HEK293 (cell line): ENCODE data around the gene SERPINA10.

Source experiments
- CTCF ChIA-PET: fragments of 350-600 bp; formaldehyde crosslinking; extraction: SDS; loops from one replicate; lab custom pipeline; 2021; ENCODE audit warnings: antibody characterized with exemption; lab: Yijun Ruan, JAX
- POLR2A ChIA-PET: fragments of 300-600 bp; formaldehyde crosslinking; extraction: SDS; loops from one replicate; lab custom pipeline; 2020; ENCODE audit warnings: antibody characterized with exemption, inconsistent platforms; lab: Yijun Ruan, JAX
- H3K27ac ChIP-seq: fragments of 200-500 bp; sonication (Bioruptor generic); 2 replicates; pipeline ENCODE4 v1.5.1; 2014; ENCODE audit warnings: low read depth, low read length, control low read depth, inconsistent platforms; ENCODE audit errors: extremely low read depth
- H3K36me3 ChIP-seq, 2 experiments: fragments of 200-500 bp in 1 of 2; sonication (Bioruptor generic) in 1 of 2; 1 replicate in 1 of 2; 2 replicates in 1 of 2; pipeline ENCODE4 v1.5.1; 2014 to 2017; ENCODE audit warnings: inconsistent platforms in 2 of 2, low read length in 2 of 2; ENCODE audit not compliant: control insufficient read depth in 2 of 2, insufficient read depth in 1 of 2
- H3K4me1 ChIP-seq: fragments of 200-500 bp; sonication (Bioruptor generic); 2 replicates; pipeline ENCODE4 v1.5.1; 2014; ENCODE audit warnings: mild to moderate bottlenecking, low read length, inconsistent platforms; ENCODE audit not compliant: control insufficient read depth, insufficient read depth
- H3K4me3 ChIP-seq: 2 replicates; pipeline ENCODE4 v1.5.1; 2011; ENCODE audit warnings: low read depth, mild to moderate bottlenecking, control low read depth, low read length, moderate library complexity
- H3K9me3 ChIP-seq: fragments of 200-500 bp; sonication (Bioruptor generic); 2 replicates; pipeline ENCODE4 v1.5.1; 2014; ENCODE audit warnings: low read depth, low read length, inconsistent platforms; ENCODE audit not compliant: control insufficient read depth, insufficient read depth
- EGR2 ChIP-seq: fragments of 450-650 bp; formaldehyde crosslinking; IDR thresholded peaks from 2 replicates; pipeline ENCODE4 v1.5.1; 2016; ENCODE audit warnings: low read depth, missing biosample characterization, missing genetic modification characterization
- FEZF1 ChIP-seq: fragments of 450-650 bp; formaldehyde crosslinking; IDR thresholded peaks from 2 replicates; pipeline ENCODE4 v1.5.1; 2016; ENCODE audit warnings: missing biosample characterization, missing genetic modification characterization
- GLI4 ChIP-seq: fragments of 450-650 bp; formaldehyde crosslinking; IDR thresholded peaks from 2 replicates; pipeline ENCODE4 v1.5.1; 2016; ENCODE audit warnings: missing biosample characterization, missing genetic modification characterization
- SCRT1 ChIP-seq: fragments of 450-650 bp; formaldehyde crosslinking; IDR thresholded peaks from 2 replicates; pipeline ENCODE4 v1.5.1; 2016; ENCODE audit warnings: missing biosample characterization, missing genetic modification characterization, borderline replicate concordance
- SETDB1 ChIP-seq: IDR thresholded peaks from one replicate; pipeline ENCODE4 v1.6.1; 2017; ENCODE audit warnings: mild to moderate bottlenecking, low read length, moderate library complexity, mixed read lengths; ENCODE audit not compliant: insufficient read length
- TCF7L2 ChIP-seq: IDR thresholded peaks from 2 replicates; pipeline ENCODE4 v1.6.1; 2011; ENCODE audit warnings: low read depth, mild to moderate bottlenecking, inconsistent platforms, low read length, moderate library complexity, borderline replicate concordance
- YY1 ChIP-seq: fragments of 450-650 bp; formaldehyde crosslinking; IDR thresholded peaks from 2 replicates; pipeline ENCODE4 v1.5.1; 2018; ENCODE audit warnings: missing biosample characterization, missing genetic modification characterization
- ZBTB20 ChIP-seq: fragments of 450-650 bp; formaldehyde crosslinking; IDR thresholded peaks from 2 replicates; pipeline ENCODE4 v1.5.1; 2016; ENCODE audit warnings: missing biosample characterization, missing genetic modification characterization
- ZBTB7A ChIP-seq: fragments of 450-650 bp; formaldehyde crosslinking; IDR thresholded peaks from 2 replicates; pipeline ENCODE4 v1.5.1; 2016; ENCODE audit warnings: low read depth, missing biosample characterization, missing genetic modification characterization
- ZNF121 ChIP-seq: fragments of 450-650 bp; formaldehyde crosslinking; IDR thresholded peaks from 2 replicates; pipeline ENCODE4 v1.5.1; 2016; ENCODE audit warnings: missing biosample characterization, missing genetic modification characterization
- ZNF214 ChIP-seq: fragments of 450-650 bp; formaldehyde crosslinking; IDR thresholded peaks from 2 replicates; pipeline ENCODE4 v1.5.1; 2017; ENCODE audit warnings: missing biosample characterization, mild to moderate bottlenecking, missing genetic modification characterization, borderline replicate concordance
- ZNF335 ChIP-seq: fragments of 450-650 bp; formaldehyde crosslinking; conservative IDR thresholded peaks from 2 replicates; pipeline ENCODE4 v1.5.1; 2016; ENCODE audit warnings: missing biosample characterization, missing genetic modification characterization
- ZNF391 ChIP-seq: fragments of 450-650 bp; formaldehyde crosslinking; IDR thresholded peaks from 2 replicates; pipeline ENCODE4 v1.5.1; 2016; ENCODE audit warnings: low read depth, missing biosample characterization, missing genetic modification characterization, borderline replicate concordance
- ZNF404 ChIP-seq: fragments of 450-650 bp; formaldehyde crosslinking; IDR thresholded peaks from 2 replicates; pipeline ENCODE4 v1.5.1; 2017; ENCODE audit warnings: missing biosample characterization, missing genetic modification characterization
- ZNF433 ChIP-seq: fragments of 450-650 bp; formaldehyde crosslinking; IDR thresholded peaks from 2 replicates; pipeline ENCODE4 v1.5.1; 2016; ENCODE audit warnings: missing biosample characterization, missing genetic modification characterization, low read depth
- ZNF530 ChIP-seq: fragments of 450-650 bp; formaldehyde crosslinking; IDR thresholded peaks from 2 replicates; pipeline ENCODE4 v1.5.1; 2016; ENCODE audit warnings: low read depth, missing biosample characterization, missing genetic modification characterization
- ZNF629 ChIP-seq: fragments of 450-650 bp; formaldehyde crosslinking; IDR thresholded peaks from 2 replicates; pipeline ENCODE4 v1.5.1; 2017; ENCODE audit warnings: missing biosample characterization, missing genetic modification characterization
- ZNF664 ChIP-seq: fragments of 450-650 bp; formaldehyde crosslinking; IDR thresholded peaks from 2 replicates; pipeline ENCODE4 v1.5.1; 2016; ENCODE audit warnings: missing biosample characterization, missing genetic modification characterization
- ZNF701 ChIP-seq: fragments of 450-650 bp; formaldehyde crosslinking; IDR thresholded peaks from 2 replicates; pipeline ENCODE4 v1.5.1; 2016; ENCODE audit warnings: missing biosample characterization, missing genetic modification characterization
- ZNF76 ChIP-seq: fragments of 450-650 bp; formaldehyde crosslinking; IDR thresholded peaks from 2 replicates; pipeline ENCODE4; 2016; ENCODE audit warnings: low read depth, missing biosample characterization, missing genetic modification characterization, borderline replicate concordance
- ZNF768 ChIP-seq: fragments of 450-650 bp; formaldehyde crosslinking; IDR thresholded peaks from 2 replicates; pipeline ENCODE4 v1.5.1; 2018; ENCODE audit warnings: missing biosample characterization, mild to moderate bottlenecking, missing genetic modification characterization
- ZNF830 ChIP-seq: fragments of 450-650 bp; IDR thresholded peaks from 2 replicates; pipeline ENCODE4 v1.5.0; 2018; ENCODE audit warnings: missing biosample characterization, missing genetic modification characterization, low read depth, mild to moderate bottlenecking, moderate library complexity
- TF ChIP-seq, protein P1 (sequence below): fragments of 450-650 bp; formaldehyde crosslinking; IDR thresholded peaks from 2 replicates; pipeline ENCODE4 v1.5.1; 2016; ENCODE audit warnings: missing biosample characterization, missing genetic modification characterization
- TF ChIP-seq, protein P2 (sequence below): fragments of 450-650 bp; formaldehyde crosslinking; IDR thresholded peaks from 2 replicates; pipeline ENCODE4 v1.5.1; 2016; ENCODE audit warnings: missing biosample characterization, missing genetic modification characterization
- TF ChIP-seq, protein P3 (sequence below): fragments of 450-650 bp; formaldehyde crosslinking; IDR thresholded peaks from 2 replicates; pipeline ENCODE4 v1.5.1; 2017; ENCODE audit warnings: missing biosample characterization, missing genetic modification characterization
- TF ChIP-seq, protein P4 (sequence below): IDR thresholded peaks from 2 replicates; pipeline ENCODE4 v1.6.1; 2011; ENCODE audit warnings: mild to moderate bottlenecking, low read depth, low read length, borderline replicate concordance

SERPINA10 gene

DNA sequence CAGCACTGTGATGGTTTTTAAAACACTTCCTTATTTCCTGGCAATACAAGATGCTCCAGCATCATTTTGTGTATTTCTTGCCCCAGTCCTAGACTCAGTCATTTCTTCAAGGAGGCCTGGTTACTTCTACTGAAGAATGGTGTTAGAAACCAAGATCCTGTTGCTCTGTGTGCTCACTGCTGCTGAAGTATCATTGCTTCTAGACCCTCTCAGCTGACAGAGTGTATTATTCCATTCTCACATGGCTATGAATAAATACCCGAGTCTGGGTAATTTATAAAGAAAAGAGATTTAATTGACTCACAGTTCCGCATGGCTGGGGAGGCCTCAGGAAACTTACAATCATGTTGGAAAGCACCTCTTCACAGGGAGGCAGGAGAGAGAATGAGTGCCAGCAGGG is 45.0 kb upstream of the SERPINA10 start:
- H3K4me1 ChIP-seq, result no peaks in the 10 kb centered on the region; the same call in 1 of the 2 replicates
- TF ChIP-seq EGR2 (tag by site-specific recombination), result no peak
- no peak for TF ChIP-seq ZNF214 (tag by site-specific recombination)
- no peak for TF ChIP-seq ZNF76 (tag by site-specific recombination)
- TF ChIP-seq SETDB1, result no peak
- TF ChIP-seq GLI4 (tag by site-specific recombination), result no peak
- no peak for TF ChIP-seq ZNF664 (tag by site-specific recombination)
- TF ChIP-seq ZNF391, result no peak
- TF ChIP-seq, all 188 proteins: peak for 0
- H3K36me3 ChIP-seq, result no peaks in the 10 kb centered on the region
- ChIA-PET CTCF (interaction anchor here (0.5 kb wide), 1 partner anchor 26 kb away, joined by 3 read pairs; no protein-coding TSS in a partner anchor), POLR2A (no interaction called here)
- H3K9me3 ChIP-seq, result no peaks in the 10 kb centered on the region
- H3K4me3 ChIP-seq, result no peak overlapping the region
- no peak overlapping the region for H3K27ac ChIP-seq

DNA sequence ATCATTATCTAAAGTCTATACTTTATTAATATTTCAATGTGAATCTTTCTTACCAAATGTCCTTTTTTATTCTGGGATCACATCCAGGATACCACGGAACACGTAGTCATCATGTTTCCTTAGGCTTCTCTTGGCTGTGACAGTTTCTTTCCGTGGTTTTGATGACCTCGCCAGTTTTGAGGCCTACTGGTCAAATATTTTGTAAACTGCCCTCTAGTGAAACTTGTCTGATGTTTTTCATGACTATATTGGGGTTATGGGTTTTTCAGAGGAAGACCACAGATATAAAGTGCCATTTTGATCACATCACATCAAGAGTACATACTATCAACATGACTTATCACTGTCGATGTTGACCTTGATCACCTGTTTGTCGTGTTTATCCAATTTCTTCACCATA is 44.2 kb upstream of the SERPINA10 start:
- Histone ChIP-seq H3K27ac (no peak overlapping the region), H3K4me1 (no peaks in the 10 kb centered on the region; the same call in 1 of the 2 replicates), H3K9me3 (no peaks in the 10 kb centered on the region), H3K4me3 (no peak overlapping the region), H3K36me3 (no peaks in the 10 kb centered on the region)
- 0 out of 2 replicates have a peak, but pooled peaks have one; percentile 20 for TF ChIP-seq ZNF629 (tag by site-specific recombination)
- TF ChIP-seq, protein P1, sequence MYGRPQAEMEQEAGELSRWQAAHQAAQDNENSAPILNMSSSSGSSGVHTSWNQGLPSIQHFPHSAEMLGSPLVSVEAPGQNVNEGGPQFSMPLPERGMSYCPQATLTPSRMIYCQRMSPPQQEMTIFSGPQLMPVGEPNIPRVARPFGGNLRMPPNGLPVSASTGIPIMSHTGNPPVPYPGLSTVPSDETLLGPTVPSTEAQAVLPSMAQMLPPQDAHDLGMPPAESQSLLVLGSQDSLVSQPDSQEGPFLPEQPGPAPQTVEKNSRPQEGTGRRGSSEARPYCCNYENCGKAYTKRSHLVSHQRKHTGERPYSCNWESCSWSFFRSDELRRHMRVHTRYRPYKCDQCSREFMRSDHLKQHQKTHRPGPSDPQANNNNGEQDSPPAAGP (tag by site-specific recombination), result no peak
- ChIA-PET POLR2A (no interaction called here), CTCF (interaction anchor here (0.5 to 1.1 kb wide), 2 partner anchors 14 to 26 kb away, joined by 3 read pairs; partner anchors contain the start of gene SERPINA6)

DNA sequence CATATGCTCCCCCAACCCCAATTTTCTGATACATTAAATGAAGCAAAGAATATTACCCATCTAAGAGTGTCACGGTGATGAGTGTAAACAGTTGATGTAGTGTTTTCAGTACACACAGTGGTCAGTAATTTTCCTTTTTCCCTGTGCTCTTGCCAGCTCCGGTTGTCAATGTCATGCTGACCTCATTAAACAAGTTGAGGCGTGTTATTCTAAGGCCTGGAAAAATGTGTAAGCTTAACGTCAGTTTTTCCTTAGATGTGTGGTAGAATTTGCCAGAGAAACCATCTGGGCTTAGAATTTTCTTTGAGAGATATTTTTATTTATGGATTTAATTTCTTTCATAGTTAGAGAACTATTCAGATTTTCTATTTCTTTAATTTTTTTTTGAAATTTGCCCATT is 41.8 kb upstream of the SERPINA10 start:
- Histone ChIP-seq H3K4me1 (no peaks in the 10 kb centered on the region; the same call in 1 of the 2 replicates), H3K27ac (no peak overlapping the region), H3K4me3 (no peak overlapping the region), H3K9me3 (no peaks in the 10 kb centered on the region), H3K36me3 (no peaks in the 10 kb centered on the region)
- POLR2A ChIA-PET, result no interaction called here
- CTCF ChIA-PET, result interaction anchor here (0.7 to 1.1 kb wide), 2 partner anchors 89 to 99 kb away, joined by 3 to 5 read pairs; no protein-coding TSS in a partner anchor
- TF ChIP-seq FEZF1 (tag by site-specific recombination), result no peak
- no peak for TF ChIP-seq ZNF433
- TF ChIP-seq, protein P2, sequence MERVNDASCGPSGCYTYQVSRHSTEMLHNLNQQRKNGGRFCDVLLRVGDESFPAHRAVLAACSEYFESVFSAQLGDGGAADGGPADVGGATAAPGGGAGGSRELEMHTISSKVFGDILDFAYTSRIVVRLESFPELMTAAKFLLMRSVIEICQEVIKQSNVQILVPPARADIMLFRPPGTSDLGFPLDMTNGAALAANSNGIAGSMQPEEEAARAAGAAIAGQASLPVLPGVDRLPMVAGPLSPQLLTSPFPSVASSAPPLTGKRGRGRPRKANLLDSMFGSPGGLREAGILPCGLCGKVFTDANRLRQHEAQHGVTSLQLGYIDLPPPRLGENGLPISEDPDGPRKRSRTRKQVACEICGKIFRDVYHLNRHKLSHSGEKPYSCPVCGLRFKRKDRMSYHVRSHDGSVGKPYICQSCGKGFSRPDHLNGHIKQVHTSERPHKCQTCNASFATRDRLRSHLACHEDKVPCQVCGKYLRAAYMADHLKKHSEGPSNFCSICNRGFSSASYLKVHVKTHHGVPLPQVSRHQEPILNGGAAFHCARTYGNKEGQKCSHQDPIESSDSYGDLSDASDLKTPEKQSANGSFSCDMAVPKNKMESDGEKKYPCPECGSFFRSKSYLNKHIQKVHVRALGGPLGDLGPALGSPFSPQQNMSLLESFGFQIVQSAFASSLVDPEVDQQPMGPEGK (tag by site-specific recombination), result no peak
- no peak for TF ChIP-seq ZNF530 (tag by site-specific recombination)
- no peak for TF ChIP-seq ZNF404
- TF ChIP-seq, protein P3, sequence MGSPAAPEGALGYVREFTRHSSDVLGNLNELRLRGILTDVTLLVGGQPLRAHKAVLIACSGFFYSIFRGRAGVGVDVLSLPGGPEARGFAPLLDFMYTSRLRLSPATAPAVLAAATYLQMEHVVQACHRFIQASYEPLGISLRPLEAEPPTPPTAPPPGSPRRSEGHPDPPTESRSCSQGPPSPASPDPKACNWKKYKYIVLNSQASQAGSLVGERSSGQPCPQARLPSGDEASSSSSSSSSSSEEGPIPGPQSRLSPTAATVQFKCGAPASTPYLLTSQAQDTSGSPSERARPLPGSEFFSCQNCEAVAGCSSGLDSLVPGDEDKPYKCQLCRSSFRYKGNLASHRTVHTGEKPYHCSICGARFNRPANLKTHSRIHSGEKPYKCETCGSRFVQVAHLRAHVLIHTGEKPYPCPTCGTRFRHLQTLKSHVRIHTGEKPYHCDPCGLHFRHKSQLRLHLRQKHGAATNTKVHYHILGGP (tag by site-specific recombination), result no peak
- 0 out of 2 replicates have a peak, but pooled peaks have one; percentile 13 for TF ChIP-seq ZNF335 (tag by site-specific recombination)
- no peak for TF ChIP-seq ZNF121 (tag by site-specific recombination)
- TF ChIP-seq, protein P4, sequence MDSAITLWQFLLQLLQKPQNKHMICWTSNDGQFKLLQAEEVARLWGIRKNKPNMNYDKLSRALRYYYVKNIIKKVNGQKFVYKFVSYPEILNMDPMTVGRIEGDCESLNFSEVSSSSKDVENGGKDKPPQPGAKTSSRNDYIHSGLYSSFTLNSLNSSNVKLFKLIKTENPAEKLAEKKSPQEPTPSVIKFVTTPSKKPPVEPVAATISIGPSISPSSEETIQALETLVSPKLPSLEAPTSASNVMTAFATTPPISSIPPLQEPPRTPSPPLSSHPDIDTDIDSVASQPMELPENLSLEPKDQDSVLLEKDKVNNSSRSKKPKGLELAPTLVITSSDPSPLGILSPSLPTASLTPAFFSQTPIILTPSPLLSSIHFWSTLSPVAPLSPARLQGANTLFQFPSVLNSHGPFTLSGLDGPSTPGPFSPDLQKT, result no peak
- TF ChIP-seq YY1, result no peak
- TF ChIP-seq SCRT1 (tag by site-specific recombination), result no peak
- TF ChIP-seq ZNF768 (tag by site-specific recombination), result no peak
- no peak for TF ChIP-seq ZBTB20 (tag by site-specific recombination)
- no peak for TF ChIP-seq ZBTB7A (tag by site-specific recombination)
- TF ChIP-seq ZNF701 (tag by site-specific recombination), result no peak
- TF ChIP-seq ZNF830 (tag by site-specific recombination), result no peak
- TF ChIP-seq TCF7L2, result no peak
